GM19395 (cell line): ENCODE data around the gene PIM3.

Experiments used
- ATAC-seq: cut with Tn5 transposase; IDR thresholded peaks from one replicate; pipeline ENCODE4 v1.9.1; 2021; ENCODE audit warnings: mild to moderate bottlenecking, moderate library complexity; ENCODE audit not compliant: unreplicated experiment

Gene PIM3

GRCh38 chr22:49966041-49966773, 5.6 kb downstream of the PIM3 start:
- ATAC-seq: no peak

GRCh38 chr22:49966774-49967705, 6.5 kb downstream of the PIM3 start:
- no peak for ATAC-seq

DNA sequence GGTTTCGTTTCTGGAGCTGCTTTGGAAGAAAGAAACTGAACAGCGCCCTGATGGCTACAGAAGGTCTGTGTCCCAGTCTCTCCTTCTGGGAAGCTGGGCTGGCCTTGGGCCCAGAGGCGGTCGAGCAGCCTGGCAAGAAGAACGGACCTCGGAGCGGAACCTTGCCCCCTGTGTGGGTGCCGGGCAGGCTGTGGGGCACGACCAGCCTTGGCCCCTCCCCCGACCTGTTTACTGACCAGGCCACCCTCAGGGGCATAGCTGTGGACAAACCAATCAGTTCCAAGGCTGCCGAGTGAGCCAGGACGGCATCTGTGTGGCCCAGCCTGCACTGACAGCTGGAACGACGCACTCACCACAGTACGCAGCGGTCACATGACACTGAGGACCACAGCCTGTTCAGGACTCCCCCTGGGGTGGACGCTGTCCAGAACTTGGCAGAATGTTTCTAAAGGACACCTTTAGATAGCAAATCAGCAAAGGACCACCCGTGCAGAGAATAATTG, 7.2 kb downstream of the PIM3 start:
- ATAC-seq: no peak

GRCh38 chr22:49968313-49968830, 7.8 kb downstream of the PIM3 start:
- ATAC-seq: no peak

- ATAC-seq: no peak
These were observed 8.5 kb downstream of the PIM3 start for GRCh38 chr22:49968831-49969661.

- ATAC-seq: peak; percentile 13
These were observed 9.4 kb downstream of the PIM3 start for GRCh38 chr22:49969751-49970527.

- ATAC-seq: peak; percentile 52
These were observed 10.1 kb downstream of the PIM3 start for GRCh38 chr22:49970528-49971231.

DNA sequence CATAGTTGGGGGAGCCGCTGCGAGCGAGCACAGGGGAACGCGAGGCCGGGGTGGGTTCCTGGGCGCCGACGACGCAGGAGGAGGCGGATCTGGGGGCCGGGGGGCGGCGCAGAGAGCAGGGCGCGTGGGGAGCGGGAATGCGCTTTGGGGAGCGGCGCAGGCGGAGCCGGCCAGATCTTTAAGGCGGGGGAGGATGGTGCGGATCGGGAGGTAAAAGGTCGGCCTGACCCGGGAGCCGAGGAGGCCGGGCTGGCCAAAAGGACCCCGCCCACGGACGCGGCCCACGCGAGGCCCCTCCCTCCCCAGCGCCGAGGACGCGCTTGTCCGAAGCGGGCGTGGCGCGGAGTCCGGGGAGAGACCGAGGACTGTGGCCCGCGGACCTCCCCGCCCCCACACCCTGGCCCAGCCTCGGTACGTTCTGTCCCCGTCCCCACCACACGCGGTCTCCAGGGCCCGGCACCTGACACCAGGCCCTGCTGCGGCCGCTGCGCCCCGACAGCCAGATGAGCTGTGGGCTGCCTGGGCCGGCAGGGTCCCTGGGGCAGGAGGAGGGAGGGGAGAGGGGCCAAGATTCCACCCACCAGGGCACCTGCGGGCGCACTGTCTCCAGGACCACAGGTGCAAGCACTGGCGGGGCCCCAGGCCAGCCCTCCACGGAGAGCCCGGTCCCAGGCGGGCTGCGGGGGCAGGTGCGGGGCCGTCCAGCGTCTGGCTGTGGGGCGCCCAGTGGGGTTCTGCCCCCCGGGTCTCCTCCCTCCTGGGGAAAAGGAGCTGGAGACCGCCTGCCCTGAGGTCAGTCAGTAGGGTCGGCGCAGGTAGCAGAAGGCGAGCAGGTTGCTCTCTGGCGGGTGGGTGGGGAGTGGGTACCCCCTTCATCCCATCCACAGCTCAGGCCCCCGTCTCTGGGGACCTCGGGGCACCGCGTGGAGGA, 10.9 kb downstream of the PIM3 start:
- peak; percentile 26 for ATAC-seq

DNA sequence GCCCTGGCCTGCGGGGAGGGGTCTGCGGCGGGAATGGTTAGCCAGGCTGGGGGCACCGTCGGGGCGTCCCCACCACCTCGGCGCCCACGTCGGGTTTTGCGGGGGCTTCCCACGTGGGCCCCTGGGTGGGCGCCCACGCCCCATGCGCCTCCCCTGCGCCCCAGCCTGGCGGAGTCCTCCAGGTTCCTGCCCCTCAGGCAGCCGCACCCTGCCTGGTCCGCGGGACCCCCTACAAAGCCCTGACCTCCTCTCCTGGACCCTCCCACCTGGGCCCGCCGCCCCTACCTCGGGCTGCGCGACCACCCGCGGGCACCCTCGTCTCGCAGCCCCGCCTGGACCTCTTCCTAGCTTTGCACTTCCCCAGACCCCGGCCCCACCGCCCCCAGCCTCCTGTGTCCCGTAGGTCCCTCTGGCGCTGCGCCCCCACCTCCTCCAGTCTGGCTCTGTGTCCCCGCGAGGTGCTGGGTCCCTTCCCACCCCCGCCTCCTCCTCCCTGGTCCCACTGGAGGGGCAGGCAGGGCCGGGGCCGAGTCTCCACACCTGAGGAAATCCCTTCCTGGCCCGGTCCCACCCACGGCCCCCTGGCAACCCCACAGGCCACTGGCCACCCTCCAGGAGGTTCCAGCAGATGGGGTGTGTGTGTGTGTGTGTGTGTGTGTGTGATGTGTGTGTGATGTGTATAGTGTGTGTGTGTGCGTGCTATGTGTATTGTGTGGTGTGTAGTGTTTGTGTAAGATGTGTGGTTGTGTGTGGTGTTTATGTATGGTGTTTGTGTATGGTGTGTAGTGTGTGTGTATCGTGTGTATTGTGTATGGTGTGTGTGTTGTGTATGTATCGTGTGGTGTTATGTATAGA, 11.8 kb downstream of the PIM3 start:
- no peak for ATAC-seq

GRCh38 chr22:49973018-49973961, 12.7 kb downstream of the PIM3 start:
- ATAC-seq: no peak

GRCh38 chr22:49975543-49976389, 15.2 kb downstream of the PIM3 start:
- ATAC-seq: no peak

DNA sequence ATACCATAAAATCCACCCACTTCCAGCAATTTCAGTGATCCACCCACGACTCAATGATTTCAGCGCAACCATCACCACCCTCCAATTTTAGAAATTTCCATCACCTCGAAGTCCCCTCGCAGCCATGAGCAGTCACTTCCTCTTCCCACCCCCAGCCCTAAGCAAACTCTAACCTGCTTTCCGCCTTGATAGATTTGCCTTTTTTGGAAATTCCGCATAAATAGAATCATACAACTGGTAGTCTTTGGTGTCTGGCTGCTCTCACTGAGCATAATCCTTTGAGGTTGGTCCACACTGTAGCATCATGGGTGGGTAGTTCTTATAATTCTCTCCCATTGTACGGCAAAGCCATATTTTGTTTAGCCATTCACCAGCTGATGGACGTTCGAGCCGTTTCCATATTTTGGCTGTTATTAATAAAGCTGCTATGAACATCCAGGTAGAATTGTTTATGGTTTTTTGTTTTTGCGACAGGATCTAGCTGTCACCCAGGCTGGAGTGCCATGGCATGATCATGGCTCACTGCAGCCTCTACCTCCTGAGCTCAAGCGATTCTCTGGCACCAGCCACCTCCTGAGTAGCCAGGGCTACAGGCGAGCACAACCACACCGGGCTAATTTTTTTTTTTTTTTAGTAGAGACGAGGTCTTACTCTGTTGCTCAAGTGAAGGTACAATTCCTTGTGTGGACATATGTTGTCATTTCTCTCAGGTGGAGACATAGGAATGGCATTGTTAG, 16.0 kb downstream of the PIM3 start:
- ATAC-seq: no peak

DNA sequence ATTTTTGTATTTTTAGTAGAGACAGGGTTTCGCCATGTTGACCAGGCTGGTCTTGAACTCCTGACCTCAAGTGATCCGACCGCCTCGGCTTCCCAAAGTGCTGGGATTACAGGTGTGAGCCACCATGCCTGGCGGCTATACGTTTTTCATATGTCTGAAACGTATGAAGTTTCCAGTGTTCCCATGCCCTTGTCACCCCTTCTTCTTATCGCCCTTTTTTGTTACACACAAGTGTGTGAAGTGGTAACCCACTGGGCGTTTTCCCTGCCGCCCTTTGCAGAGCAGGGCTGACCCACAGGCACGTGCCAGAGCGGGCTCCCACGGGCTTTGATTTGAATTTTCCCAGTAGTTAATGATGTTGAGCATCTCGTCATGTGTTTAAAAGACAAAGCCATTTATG, 17.0 kb downstream of the PIM3 start:
- no peak for ATAC-seq

DNA sequence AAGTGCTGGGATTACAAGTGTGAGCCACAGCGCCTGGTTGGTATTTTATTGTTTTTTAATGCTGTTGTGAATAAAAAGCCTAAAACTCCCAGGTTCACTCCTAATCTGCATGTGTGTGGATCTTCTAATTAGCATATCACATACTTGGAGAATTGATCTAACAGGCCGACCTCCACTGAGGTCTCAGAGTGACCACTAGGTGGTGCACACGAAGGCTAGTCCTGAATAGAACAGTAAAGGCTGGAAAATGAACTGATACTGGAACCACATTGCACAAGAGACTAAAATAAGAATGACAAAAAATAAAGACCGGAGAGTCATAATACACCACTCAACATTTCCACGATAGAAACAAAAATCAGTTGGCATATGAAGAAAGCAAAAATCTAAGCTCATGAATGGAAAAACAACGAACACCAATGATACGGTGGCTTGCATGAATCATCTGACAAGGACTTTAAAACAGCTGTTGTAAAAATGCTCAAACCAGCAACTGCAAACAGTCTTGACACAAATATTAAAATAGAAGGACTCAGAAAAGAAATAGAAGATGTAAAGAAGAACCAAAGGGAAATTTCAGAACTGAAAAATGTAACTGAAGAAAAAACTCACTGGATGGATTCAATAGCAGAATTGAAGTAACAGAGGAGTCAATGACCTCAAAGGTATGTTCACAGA, 19.2 kb downstream of the PIM3 start:
- no peak for ATAC-seq
